GM20000 (cell line): ENCODE data around the gene PI4KB.

Experiments
- DNase-seq: peaks from one replicate; pipeline ENCODE4 v3.0.0; 2012; ENCODE audit warnings: low spot score
- CTCF ChIP-seq: IDR thresholded peaks from 2 replicates; pipeline ENCODE4 v1.5.1; 2012; ENCODE audit warnings: mild to moderate bottlenecking, control low read depth; ENCODE audit errors: extremely low read depth, missing control alignments

Gene PI4KB

GRCh38 chr1:151246786-151247185, 80.4 kb downstream of the PI4KB start:
- DNase-seq, result no peak
- no peak for TF ChIP-seq CTCF

- DNase-seq, result no peak
- no peak for TF ChIP-seq CTCF
Observed at GRCh38 chr1:151243683-151244216, 83.5 kb downstream of the PI4KB start.

GRCh38 chr1:151242442-151242841, 84.8 kb downstream of the PI4KB start:
- no peak for DNase-seq
- no peak for TF ChIP-seq CTCF
